Breast epithelium (tissue), 4 donors: Measurements from ENCODE around the gene CABLES2. TPM values are rescaled to one million over a fixed set of nuclear protein-coding genes. Genes with fewer than 3 reads are reported as not detected.

Experiments
- DNase-seq, 2 donors: peaks; one replicate each; pipeline ENCODE4 v3.0.0-alpha.2; 2019; ENCODE audit warnings: low spot score in 2 of 2
- H3K27ac ChIP-seq, 2 donors: fragments of 200-600 bp; sonication (generic) in 1 of 2; one replicate each; pipeline ENCODE4 v1.5.1; 2016 to 2019; ENCODE audit warnings: mild to moderate bottlenecking in 1 of 2
- H3K27me3 ChIP-seq, 2 donors: fragments of 200-600 bp; sonication (generic) in 1 of 2; one replicate each; pipeline versions ENCODE4 v1.5.1 to v1.6.0; 2017 to 2019; ENCODE audit warnings: control low read depth in 1 of 2, mild to moderate bottlenecking in 1 of 2
- H3K36me3 ChIP-seq: fragments of 200-600 bp; one replicate; pipeline ENCODE4 v1.5.1; 2019
- H3K4me1 ChIP-seq, 2 donors: fragments of 200-600 bp; sonication (generic); one replicate each; pipeline ENCODE4 v1.5.1; 2016 to 2019; ENCODE audit warnings: control low read depth in 1 of 2
- H3K4me3 ChIP-seq, 3 donors: fragments of 200-600 bp; sonication (generic); 1 replicate in 2 of 3; 2 replicates in 1 of 3; pipeline ENCODE4 v1.5.1; 2016 to 2019; ENCODE audit warnings: mild to moderate bottlenecking in 3 of 3, moderate library complexity in 2 of 3
- H3K9me3 ChIP-seq, 2 donors: fragments of 200-600 bp; sonication (generic) in 1 of 2; one replicate each; pipeline ENCODE4 v1.5.1; 2016 to 2019; ENCODE audit warnings: control low read depth in 1 of 2
- CTCF ChIP-seq, 3 donors: fragments of 450-650 bp; IDR thresholded peaks; one replicate each; pipeline ENCODE4 v1.5.1; 2016 to 2017; ENCODE audit warnings: antibody characterized with exemption in 3 of 3, mild to moderate bottlenecking in 3 of 3, moderate library complexity in 3 of 3
- POLR2A ChIP-seq: fragments of 450-650 bp; IDR thresholded peaks from one replicate; pipeline ENCODE4 v1.6.1; 2016; ENCODE audit warnings: antibody characterized with exemption, mild to moderate bottlenecking, moderate library complexity
- POLR2AphosphoS5 ChIP-seq, 3 donors: sonication (generic); formaldehyde crosslinking; IDR thresholded peaks; one replicate each; pipeline ENCODE4 v1.6.1; 2017; ENCODE audit warnings: antibody characterized with exemption in 3 of 3
- intact Hi-C: fragments of 100-400 bp; cut with DNase I; formaldehyde crosslinking; loops from one replicate; pipeline ENCODE4 v1.15.1; 2023; ENCODE audit warnings: low total_unique reads
- total RNA-seq, 3 donors: library from RNA; depleted of rRNA; stranded (reverse); fragments of >200 nt; gene quantifications; one replicate each; pipeline ENCODE4 v1.1.0, GENCODE V29; 2016

The CABLES2 gene
- total RNA-seq, 3 donors from 2014 or later = 1.8 to 3.2 (median 2.9) TPM

DNA sequence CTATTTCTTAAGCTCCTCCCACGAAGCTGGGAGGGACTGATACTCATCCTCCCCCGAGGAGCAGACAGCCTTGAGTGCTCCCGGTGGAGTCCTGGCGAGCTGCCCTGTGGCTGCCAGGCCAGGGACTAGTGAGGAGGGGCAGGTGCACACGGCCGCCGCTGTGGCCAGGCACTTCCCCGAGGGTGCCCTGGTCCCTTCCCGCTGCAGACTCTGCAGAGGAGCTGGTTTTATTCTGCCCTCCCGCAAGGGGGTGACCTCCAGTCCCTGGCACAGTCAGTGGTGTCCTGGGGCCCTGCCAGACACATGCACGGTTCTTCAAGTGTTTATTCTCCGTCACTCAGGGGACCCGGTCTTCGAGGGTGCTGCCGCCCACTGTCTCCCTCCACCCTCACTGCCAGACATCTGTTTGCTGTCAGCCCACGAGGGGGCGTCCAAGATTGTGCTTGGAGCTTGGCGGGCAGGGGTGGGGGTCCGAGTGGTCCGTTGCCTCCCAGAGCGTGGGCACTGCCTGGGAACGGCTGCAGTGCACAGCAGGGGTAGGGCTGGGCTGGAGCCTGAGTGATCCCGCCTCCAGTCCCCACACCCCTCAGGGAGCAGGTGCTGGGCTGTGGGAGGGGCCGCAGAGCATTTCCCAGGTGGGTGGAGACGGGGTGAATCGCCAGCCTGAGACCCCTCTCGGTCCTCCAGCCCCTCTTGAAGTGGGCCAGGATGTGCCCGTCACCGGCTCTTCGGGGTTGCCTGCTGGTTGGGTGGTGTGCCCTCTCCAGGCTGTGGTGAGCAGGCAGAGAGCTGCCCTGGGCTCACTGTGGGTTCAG lies 3.1 kb upstream of the CABLES2 start:
- intact Hi-C loops = no loop called here
- DNase-seq = peak; percentile 61 to 80

DNA sequence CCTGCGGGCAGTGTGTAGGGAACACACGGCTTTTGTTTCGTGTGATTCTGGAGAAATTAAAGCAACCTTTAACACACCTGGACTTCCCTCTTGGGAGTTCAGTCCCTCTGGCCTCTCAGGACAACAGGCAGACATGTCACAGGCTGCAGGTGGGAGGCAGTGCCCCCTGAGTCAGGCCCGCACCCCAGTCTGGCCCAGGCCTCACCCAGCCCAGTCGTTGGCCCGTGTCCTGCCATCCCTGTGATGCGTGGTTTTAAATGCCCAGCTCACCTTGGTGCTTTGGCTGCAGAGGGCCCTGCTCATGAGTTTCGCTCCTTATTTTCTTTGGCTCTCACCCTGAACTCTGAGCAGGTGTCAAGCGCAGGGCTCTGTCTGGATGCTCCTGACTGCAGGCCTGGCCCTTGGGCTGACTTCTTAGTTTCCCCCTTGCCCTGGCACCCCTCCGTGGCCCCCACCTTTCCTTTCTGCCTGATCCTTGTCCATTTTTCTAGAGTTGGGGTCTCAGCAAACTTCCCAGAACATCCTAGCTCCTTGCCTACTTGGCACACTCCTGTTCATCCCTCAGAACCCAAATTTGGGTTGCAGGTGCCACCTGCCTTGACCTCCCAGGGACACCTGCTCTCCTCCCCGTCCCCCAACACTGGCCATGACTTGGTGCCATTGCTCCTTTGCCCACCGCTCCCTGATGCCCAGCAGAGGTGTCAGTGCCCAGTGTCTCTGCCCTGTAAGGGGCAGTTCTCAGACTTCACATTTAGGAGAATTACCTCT lies 2.2 kb upstream of the CABLES2 start:
- Histone ChIP-seq H3K27ac (peak overlapping the region in 1 of 2 donors; percentile 42), H3K4me1 (peaks cover 11 to 32% of the 10 kb centered on the region in 2 donors), H3K27me3 (no peaks in the 10 kb centered on the region), H3K36me3 (no peaks in the 10 kb centered on the region), H3K4me3 (no peak overlapping the region), H3K9me3 (no peaks in the 10 kb centered on the region)
- intact Hi-C loops = no loop called here
- TF ChIP-seq POLR2AphosphoS5 (IDR thresholded peaks at IDR 0.05) (no peak), POLR2A (no peak), CTCF (IDR thresholded peaks at IDR 0.05) (no peak)
- DNase-seq = no peak

More for the DNA sequence above, 3.1 kb upstream of the CABLES2 start:
- no peaks in the 10 kb centered on the region for H3K36me3 ChIP-seq
- H3K4me3 ChIP-seq = no peak overlapping the region
- no peaks in the 10 kb centered on the region for H3K27me3 ChIP-seq
- no peaks in the 10 kb centered on the region for H3K9me3 ChIP-seq
- no peak for TF ChIP-seq POLR2A
- TF ChIP-seq CTCF (IDR thresholded peaks at IDR 0.05) = peak; percentile 12 to 38 (median 23)
- no peak for TF ChIP-seq POLR2AphosphoS5 (IDR thresholded peaks at IDR 0.05)
- peaks cover 11 to 32% of the 10 kb centered on the region in 2 donors for H3K4me1 ChIP-seq
- H3K27ac ChIP-seq = peak overlapping the region; percentile 2 to 42

GRCh38 chr20:62408640-62409039 lies 1.6 kb upstream of the CABLES2 start:
- peak overlapping the region in 1 of 2 donors; percentile 42 for H3K27ac ChIP-seq
- no peak overlapping the region for H3K4me3 ChIP-seq
- intact Hi-C loops = loop anchor here (1.0 kb wide), 1 partner anchor 44 kb away; no protein-coding TSS in a partner anchor
- TF ChIP-seq POLR2A (no peak), POLR2AphosphoS5 (IDR thresholded peaks at IDR 0.05) (no peak), CTCF (IDR thresholded peaks at IDR 0.05) (no peak)
- peaks cover 11 to 32% of the 10 kb centered on the region in 2 donors for H3K4me1 ChIP-seq
- H3K27me3 ChIP-seq = no peaks in the 10 kb centered on the region
- no peak for DNase-seq
- no peaks in the 10 kb centered on the region for H3K36me3 ChIP-seq
- H3K9me3 ChIP-seq = no peaks in the 10 kb centered on the region

DNA sequence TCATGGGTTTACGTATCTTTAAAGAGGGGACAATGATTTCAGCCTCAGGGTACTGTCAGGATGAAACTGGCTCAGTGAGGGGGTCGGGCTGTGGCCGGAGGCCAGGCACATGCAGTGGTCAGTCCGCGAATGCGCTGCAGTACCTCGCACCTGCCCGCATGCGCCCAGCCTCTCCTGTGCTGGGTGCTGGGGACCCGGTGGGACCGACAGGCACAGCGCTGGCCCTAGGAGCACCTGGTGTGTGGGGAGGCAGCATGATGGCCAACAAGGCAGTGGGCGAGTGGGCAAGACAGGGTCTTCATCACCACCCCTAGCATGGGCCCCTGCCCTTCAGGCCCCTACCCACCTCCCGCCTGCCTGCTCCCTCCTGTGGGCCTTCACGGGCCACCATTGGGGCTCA lies 970 bp upstream of the CABLES2 start:
- intact Hi-C loops = loop anchor here (1.0 kb wide), 1 partner anchor 44 kb away; no protein-coding TSS in a partner anchor
- H3K36me3 ChIP-seq = no peaks in the 10 kb centered on the region
- no peak overlapping the region for H3K4me3 ChIP-seq
- no peak for DNase-seq
- no peak for TF ChIP-seq POLR2A
- no peak for TF ChIP-seq CTCF (IDR thresholded peaks at IDR 0.05)
- no peak for TF ChIP-seq POLR2AphosphoS5 (IDR thresholded peaks at IDR 0.05)
- peaks cover 11 to 32% of the 10 kb centered on the region in 2 donors for H3K4me1 ChIP-seq
- no peaks in the 10 kb centered on the region for H3K9me3 ChIP-seq
- H3K27ac ChIP-seq = no peak overlapping the region
- H3K27me3 ChIP-seq = no peaks in the 10 kb centered on the region
